ENCODE results near the gene SLC14A1. TPM values are rescaled to one million over a fixed set of nuclear protein-coding genes. Genes with fewer than 3 reads are reported as not detected.

SLC14A1 gene
- total RNA-seq, 3 donors from 2014 or later (not counting 1 experiment from before 2014, with no cell fraction given) = 21.2 to 51.6 (median 42.2) TPM

DNA sequence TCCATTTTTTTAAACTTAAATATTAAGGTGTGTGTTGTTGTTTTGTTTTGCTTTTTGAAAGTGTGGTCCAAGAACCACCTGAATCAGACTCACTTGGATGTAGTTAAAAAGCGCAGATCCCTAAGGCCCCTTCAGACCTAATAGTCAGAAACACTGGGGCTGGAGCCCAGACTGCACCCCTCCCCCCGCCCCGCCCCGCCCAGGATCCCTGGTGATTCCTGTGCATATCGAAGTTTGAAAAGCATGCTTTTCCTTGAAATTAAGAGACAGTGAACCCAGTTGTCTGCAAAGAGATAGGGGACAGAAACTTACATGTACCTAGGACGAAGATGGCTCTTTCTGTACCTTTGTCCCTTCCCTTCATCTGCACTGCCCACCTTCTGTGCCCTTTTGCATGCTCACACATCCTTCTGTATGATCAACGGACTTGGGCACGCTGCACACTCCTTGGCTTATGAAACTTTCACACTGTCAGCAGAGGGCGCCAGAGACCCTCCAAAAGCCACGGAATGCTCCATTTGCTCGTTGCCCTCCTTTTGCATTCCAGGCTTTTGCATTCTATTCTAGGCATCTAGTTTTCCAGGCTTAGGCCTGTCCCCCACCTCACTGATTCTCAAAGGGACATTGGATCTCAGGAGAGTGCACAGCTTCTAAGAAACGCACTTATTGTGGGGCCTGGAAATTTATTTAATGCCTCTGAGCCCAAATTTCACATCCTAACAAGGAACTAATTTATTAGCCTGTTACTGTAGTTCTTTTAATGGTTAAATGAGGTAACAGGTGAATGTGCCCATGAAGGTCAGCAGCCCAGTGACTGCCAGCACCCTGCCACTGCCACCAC lies 32.8 kb upstream of the SLC14A1 start:
- Mint-ChIP-seq H3K36me3 (peaks cover 18% of the 10 kb centered on the region), H3K27ac (peak overlapping the region in 1 of 2 donors; percentile 52), H3K4me1 (peaks cover 44 to 49% of the 10 kb centered on the region in 2 donors), H3K9me3 (peaks cover 4 to 13% of the 10 kb centered on the region in 2 donors), H3K4me3 (no peak overlapping the region), H3K27me3 (ENCODE audit: low read depth in 2 of 2) (peaks cover 0 to 2% of the 10 kb centered on the region in 2 donors)
- ATAC-seq = no peak
- Histone ChIP-seq H3K27me3 (ENCODE audit: control insufficient read depth, insufficient read depth, low read length) (no peaks in the 10 kb centered on the region), H3K27ac (ENCODE audit: low read length) (no peak overlapping the region), H3K4me3 (ENCODE audit: low read length) (no peak overlapping the region), H3K9me3 (ENCODE audit: control insufficient read depth, insufficient read depth, low read length) (peaks cover 8% of the 10 kb centered on the region), H3K4me1 (ENCODE audit: control insufficient read depth, insufficient read depth, low read length) (peaks cover 44% of the 10 kb centered on the region), H3K36me3 (ENCODE audit: control insufficient read depth, insufficient read depth, low read length) (peaks cover 2% of the 10 kb centered on the region)
- intact Hi-C loops (cut with micrococcal nuclease) = loop anchor here (1.0 to 2.0 kb wide), 3 partner anchors 148 to 283 kb away; no protein-coding TSS in a partner anchor
- WGBS (ENCODE audit: insufficient coverage) = 32% methylated on average over 12 of the region's 12 CpGs
- peak; percentile 74 to 88 for DNase-seq
- TF ChIP-seq, protein P1, sequence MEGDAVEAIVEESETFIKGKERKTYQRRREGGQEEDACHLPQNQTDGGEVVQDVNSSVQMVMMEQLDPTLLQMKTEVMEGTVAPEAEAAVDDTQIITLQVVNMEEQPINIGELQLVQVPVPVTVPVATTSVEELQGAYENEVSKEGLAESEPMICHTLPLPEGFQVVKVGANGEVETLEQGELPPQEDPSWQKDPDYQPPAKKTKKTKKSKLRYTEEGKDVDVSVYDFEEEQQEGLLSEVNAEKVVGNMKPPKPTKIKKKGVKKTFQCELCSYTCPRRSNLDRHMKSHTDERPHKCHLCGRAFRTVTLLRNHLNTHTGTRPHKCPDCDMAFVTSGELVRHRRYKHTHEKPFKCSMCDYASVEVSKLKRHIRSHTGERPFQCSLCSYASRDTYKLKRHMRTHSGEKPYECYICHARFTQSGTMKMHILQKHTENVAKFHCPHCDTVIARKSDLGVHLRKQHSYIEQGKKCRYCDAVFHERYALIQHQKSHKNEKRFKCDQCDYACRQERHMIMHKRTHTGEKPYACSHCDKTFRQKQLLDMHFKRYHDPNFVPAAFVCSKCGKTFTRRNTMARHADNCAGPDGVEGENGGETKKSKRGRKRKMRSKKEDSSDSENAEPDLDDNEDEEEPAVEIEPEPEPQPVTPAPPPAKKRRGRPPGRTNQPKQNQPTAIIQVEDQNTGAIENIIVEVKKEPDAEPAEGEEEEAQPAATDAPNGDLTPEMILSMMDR (IDR thresholded peaks at IDR 0.05) = peak; percentile 92

DNA sequence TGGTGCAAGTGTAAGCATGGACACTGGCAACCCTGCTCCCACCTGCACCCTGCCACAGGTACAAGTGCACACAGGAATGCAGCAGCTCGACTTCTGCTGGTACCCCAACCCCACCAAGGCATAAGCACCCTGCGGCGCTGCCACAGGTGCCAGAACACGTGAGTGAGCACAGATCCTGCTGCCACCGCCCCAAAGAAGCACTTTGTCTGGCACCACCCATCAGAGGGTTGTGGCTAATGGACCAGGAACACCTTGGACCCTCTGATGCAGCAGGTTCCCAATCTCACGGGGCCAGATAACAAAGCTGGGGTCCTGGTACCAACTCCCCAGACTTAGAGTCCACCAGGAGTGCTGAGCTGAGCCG lies 32.2 kb upstream of the SLC14A1 start:
- peaks cover 23% of the 10 kb centered on the region for H3K36me3 Mint-ChIP-seq
- H3K4me1 ChIP-seq (ENCODE audit: control insufficient read depth, insufficient read depth, low read length) = peaks cover 38% of the 10 kb centered on the region
- peaks cover 4 to 13% of the 10 kb centered on the region in 2 donors for H3K9me3 Mint-ChIP-seq
- intact Hi-C loops (cut with micrococcal nuclease) = loop anchor here (1.0 to 2.0 kb wide), 3 partner anchors 147 to 283 kb away; no protein-coding TSS in a partner anchor
- H3K4me1 Mint-ChIP-seq = peaks cover 38 to 43% of the 10 kb centered on the region in 2 donors
- 89% methylated on average over 7 of the region's 7 CpGs for WGBS (ENCODE audit: insufficient coverage)
- H3K27ac ChIP-seq (ENCODE audit: low read length) = no peak overlapping the region
- H3K9me3 ChIP-seq (ENCODE audit: control insufficient read depth, insufficient read depth, low read length) = peaks cover 8% of the 10 kb centered on the region
- TF ChIP-seq, protein P1 (IDR thresholded peaks at IDR 0.05) = no peak
- peaks cover 2% of the 10 kb centered on the region for H3K36me3 ChIP-seq (ENCODE audit: control insufficient read depth, insufficient read depth, low read length)
- ATAC-seq (no peak), DNase-seq (no peak)
- H3K27me3 Mint-ChIP-seq (ENCODE audit: low read depth in 2 of 2) = peaks cover 0 to 2% of the 10 kb centered on the region in 2 donors
- no peaks in the 10 kb centered on the region for H3K27me3 ChIP-seq (ENCODE audit: control insufficient read depth, insufficient read depth, low read length)
- no peak overlapping the region for H3K4me3 ChIP-seq (ENCODE audit: low read length)
- no peak overlapping the region for H3K27ac Mint-ChIP-seq
- H3K4me3 Mint-ChIP-seq = no peak overlapping the region

DNA sequence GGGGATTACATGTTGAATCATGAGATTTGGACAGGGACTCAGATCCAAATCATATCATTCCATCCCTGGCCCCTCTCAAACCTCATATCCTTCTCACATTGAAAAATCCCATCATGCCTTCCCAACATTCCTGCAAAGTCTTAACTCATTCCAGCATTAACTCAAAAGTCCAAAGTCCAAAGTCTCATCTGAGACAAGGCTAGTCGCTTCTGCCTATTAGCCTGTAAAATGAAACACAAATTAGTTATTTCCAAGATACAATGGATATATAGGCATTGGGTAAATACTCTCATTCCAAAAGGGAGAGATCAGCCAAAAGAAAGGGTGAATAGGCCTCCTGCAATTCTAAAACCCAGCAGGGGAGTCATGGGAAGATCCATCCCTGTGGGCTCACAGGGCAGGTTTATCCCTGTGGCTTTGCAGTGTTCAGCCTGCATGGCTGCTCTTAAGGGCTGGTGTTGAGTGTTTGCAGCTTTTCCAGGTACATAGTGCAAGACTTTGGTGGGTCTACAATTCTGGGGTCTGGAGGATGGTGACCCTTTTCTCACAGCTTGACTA lies 21.2 kb upstream of the SLC14A1 start:
- intact Hi-C loops (cut with micrococcal nuclease) = no loop called here
- Histone ChIP-seq H3K36me3 (ENCODE audit: control insufficient read depth, insufficient read depth, low read length) (no peaks in the 10 kb centered on the region), H3K9me3 (ENCODE audit: control insufficient read depth, insufficient read depth, low read length) (peaks cover 30% of the 10 kb centered on the region), H3K27ac (ENCODE audit: low read length) (no peak overlapping the region), H3K4me3 (ENCODE audit: low read length) (no peak overlapping the region), H3K27me3 (ENCODE audit: control insufficient read depth, insufficient read depth, low read length) (no peaks in the 10 kb centered on the region), H3K4me1 (ENCODE audit: control insufficient read depth, insufficient read depth, low read length) (no peaks in the 10 kb centered on the region)
- H3K36me3 Mint-ChIP-seq = peaks cover 40% of the 10 kb centered on the region
- no peaks in the 10 kb centered on the region for H3K27me3 Mint-ChIP-seq (ENCODE audit: low read depth in 2 of 2)
- H3K9me3 Mint-ChIP-seq = peaks cover 14 to 24% of the 10 kb centered on the region in 2 donors
- DNase-seq = no peak
- no peak overlapping the region for H3K27ac Mint-ChIP-seq
- ATAC-seq = no peak
- TF ChIP-seq, protein P1 (IDR thresholded peaks at IDR 0.05) = no peak
- no peak overlapping the region for H3K4me3 Mint-ChIP-seq
- no CpG with 5 or more reads among the region's 1 CpG for WGBS (ENCODE audit: insufficient coverage)
- no peaks in the 10 kb centered on the region for H3K4me1 Mint-ChIP-seq

Measured in natural killer cell (primary cell).